Measurements from ENCODE around the gene SLC1A7.

DNA sequence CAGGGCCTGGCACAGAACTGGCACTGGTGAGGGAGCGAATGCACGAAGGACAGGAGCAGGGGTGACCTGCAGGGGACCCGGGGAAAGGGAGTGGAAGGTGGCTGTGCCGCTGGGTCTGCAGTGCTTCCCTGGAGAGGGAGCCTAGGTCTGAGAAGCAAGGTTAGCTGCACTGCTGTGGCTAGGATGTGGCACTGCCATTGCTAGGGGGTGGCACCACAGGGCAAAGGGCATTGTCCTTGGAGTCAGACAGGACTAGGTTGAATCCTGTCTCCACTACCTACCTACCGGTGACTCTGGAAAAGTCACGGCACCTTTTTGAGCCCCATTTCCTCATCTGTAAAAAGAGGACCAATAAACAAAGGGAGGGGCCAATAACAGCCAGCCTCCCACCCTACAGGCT lies 28.3 kb downstream of the SLC1A7 start:
- TF ChIP-seq, protein P1, sequence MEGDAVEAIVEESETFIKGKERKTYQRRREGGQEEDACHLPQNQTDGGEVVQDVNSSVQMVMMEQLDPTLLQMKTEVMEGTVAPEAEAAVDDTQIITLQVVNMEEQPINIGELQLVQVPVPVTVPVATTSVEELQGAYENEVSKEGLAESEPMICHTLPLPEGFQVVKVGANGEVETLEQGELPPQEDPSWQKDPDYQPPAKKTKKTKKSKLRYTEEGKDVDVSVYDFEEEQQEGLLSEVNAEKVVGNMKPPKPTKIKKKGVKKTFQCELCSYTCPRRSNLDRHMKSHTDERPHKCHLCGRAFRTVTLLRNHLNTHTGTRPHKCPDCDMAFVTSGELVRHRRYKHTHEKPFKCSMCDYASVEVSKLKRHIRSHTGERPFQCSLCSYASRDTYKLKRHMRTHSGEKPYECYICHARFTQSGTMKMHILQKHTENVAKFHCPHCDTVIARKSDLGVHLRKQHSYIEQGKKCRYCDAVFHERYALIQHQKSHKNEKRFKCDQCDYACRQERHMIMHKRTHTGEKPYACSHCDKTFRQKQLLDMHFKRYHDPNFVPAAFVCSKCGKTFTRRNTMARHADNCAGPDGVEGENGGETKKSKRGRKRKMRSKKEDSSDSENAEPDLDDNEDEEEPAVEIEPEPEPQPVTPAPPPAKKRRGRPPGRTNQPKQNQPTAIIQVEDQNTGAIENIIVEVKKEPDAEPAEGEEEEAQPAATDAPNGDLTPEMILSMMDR (IDR thresholded peaks at IDR 0.05) = no peak
- TF ChIP-seq POLR2A (IDR thresholded peaks at IDR 0.05) = no peak
